Erythroblast (primary cell): ENCODE measurements around the gene KAT2A.

Experiments
- GATA1 ChIP-seq: IDR thresholded peaks from 2 replicates; pipeline ENCODE4 v1.6.1; 2011; ENCODE audit warnings: low read depth, mild to moderate bottlenecking, control low read depth, low read length, moderate library complexity
- POLR2A ChIP-seq: IDR thresholded peaks from 2 replicates; pipeline ENCODE4 v1.6.1; 2011; ENCODE audit warnings: mild to moderate bottlenecking, low read length

DNA sequence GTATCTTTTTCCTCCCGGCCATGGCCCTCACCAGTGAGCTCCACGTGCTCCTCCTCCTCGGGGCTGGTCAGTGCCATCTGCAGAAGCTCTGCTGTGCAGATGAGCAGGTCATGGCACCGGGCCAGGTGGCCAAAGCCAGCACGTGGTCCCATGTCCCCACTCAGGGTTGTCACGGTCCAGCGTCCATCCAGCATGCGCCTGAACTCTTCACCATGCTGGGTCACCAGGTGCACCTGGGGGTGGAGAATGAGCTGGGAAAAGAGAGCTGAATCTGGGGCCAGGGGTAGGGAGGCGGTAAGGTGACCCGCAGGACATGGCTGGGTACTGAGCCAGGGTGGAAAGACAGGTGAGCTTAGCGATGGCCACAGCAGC lies 9.9 kb downstream of the KAT2A start:
- TF ChIP-seq POLR2A (no peak), GATA1 (no peak)
